Mesodermal cell (in vitro differentiated cells): ENCODE measurements around the gene ALDH1B1.
"Not testable (repeated sequence)": the region's sequence is repeated elsewhere in the genome, so short reads cannot be mapped to it uniquely, and the experiment has no call there.

Experiments used
- H3K27ac ChIP-seq: 2 replicates; pipeline ENCODE4 v1.7.0; 2013; ENCODE audit warnings: mild to moderate bottlenecking, low read depth, low read length, moderate library complexity; ENCODE audit not compliant: severe bottlenecking
- H3K36me3 ChIP-seq: 2 replicates; pipeline ENCODE4 v1.7.1; 2013; ENCODE audit warnings: mild to moderate bottlenecking, low read length, moderate library complexity; ENCODE audit not compliant: control insufficient read depth, insufficient read depth
- H3K4me1 ChIP-seq: one replicate; pipeline ENCODE4 v1.7.1; 2013; ENCODE audit warnings: mild to moderate bottlenecking, low read length; ENCODE audit not compliant: insufficient read depth, control insufficient read depth, poor library complexity, severe bottlenecking
- H3K4me3 ChIP-seq: 2 replicates; pipeline ENCODE4 v1.7.0; 2013; ENCODE audit warnings: low read length, control low read depth, mild to moderate bottlenecking; ENCODE audit not compliant: insufficient read depth, poor library complexity, severe bottlenecking; ENCODE audit errors: extremely low read depth
- H3K9me3 ChIP-seq: 2 replicates; pipeline ENCODE4 v1.7.1; 2013; ENCODE audit warnings: mild to moderate bottlenecking, low read length, moderate library complexity; ENCODE audit not compliant: control insufficient read depth
- WGBS, 2 experiments: methylation state at CpG; one replicate each; pipeline ENCODE4 v1.1.5; 2013; ENCODE audit warnings: missing lambda C conversion rate in 2 of 2; ENCODE audit not compliant: insufficient coverage in 2 of 2; 5-methylcytosine and 5-hydroxymethylcytosine counted together

ALDH1B1 gene

GRCh38 chr9:38399191-38399590 is 6.7 kb downstream of the ALDH1B1 start:
- not testable (repeated sequence) for H3K27ac ChIP-seq, H3K4me1 ChIP-seq, H3K4me3 ChIP-seq, H3K9me3 ChIP-seq
- H3K36me3 ChIP-seq = peaks cover 34% of the 10 kb centered on the region
- no CpG with 5 or more reads among the region's 1 CpG for WGBS, 2 experiments

- H3K27ac ChIP-seq = no peak overlapping the region
- H3K36me3 ChIP-seq = peaks cover 12% of the 10 kb centered on the region
- no peaks in the 10 kb centered on the region for H3K9me3 ChIP-seq
- WGBS, 2 experiments = 84 to 89% methylated on average over 3 of the region's 6 CpGs
- no peaks in the 10 kb centered on the region for H3K4me1 ChIP-seq
- H3K4me3 ChIP-seq = no peak overlapping the region
Observed at GRCh38 chr9:38401994-38402393, 9.5 kb downstream of the ALDH1B1 start.

GRCh38 chr9:38404314-38404713 is 11.8 kb downstream of the ALDH1B1 start:
- Histone ChIP-seq H3K36me3 (peaks cover 2% of the 10 kb centered on the region), H3K9me3 (no peaks in the 10 kb centered on the region), H3K4me1 (no peaks in the 10 kb centered on the region), H3K4me3 (no peak overlapping the region), H3K27ac (no peak overlapping the region)
- WGBS, 2 experiments = 80 to 88% methylated on average over 4 to 6 of the region's 6 CpGs

GRCh38 chr9:38405785-38406184 is 13.3 kb downstream of the ALDH1B1 start:
- WGBS, 2 experiments = 64 to 84% methylated on average over 2 to 3 of the region's 3 CpGs

GRCh38 chr9:38406476-38407186 is 14.1 kb downstream of the ALDH1B1 start:
- Histone ChIP-seq H3K4me1 (no peaks in the 10 kb centered on the region), H3K27ac (no peak overlapping the region), H3K4me3 (no peak overlapping the region), H3K9me3 (no peaks in the 10 kb centered on the region), H3K36me3 (no peaks in the 10 kb centered on the region)
- 87 to 97% methylated on average over 5 to 7 of the region's 9 CpGs for WGBS, 2 experiments

More at GRCh38 chr9:38405785-38406184, 13.3 kb downstream of the ALDH1B1 start:
- Histone ChIP-seq H3K4me1 (no peaks in the 10 kb centered on the region), H3K4me3 (no peak overlapping the region), H3K9me3 (no peaks in the 10 kb centered on the region), H3K27ac (no peak overlapping the region), H3K36me3 (no peaks in the 10 kb centered on the region)

GRCh38 chr9:38408719-38409118 is 16.2 kb downstream of the ALDH1B1 start:
- H3K4me3 ChIP-seq = no peak overlapping the region
- WGBS, 2 experiments = 37 to 46% methylated on average over 2 to 4 of the region's 4 CpGs
- peaks cover 4% of the 10 kb centered on the region for H3K4me1 ChIP-seq
- no peaks in the 10 kb centered on the region for H3K36me3 ChIP-seq
- H3K9me3 ChIP-seq = no peaks in the 10 kb centered on the region
- no peak overlapping the region for H3K27ac ChIP-seq

- no peaks in the 10 kb centered on the region for H3K36me3 ChIP-seq
- no peak overlapping the region for H3K4me3 ChIP-seq
- WGBS, 2 experiments = 79 to 94% methylated on average over 4 of the region's 6 CpGs
Observed at GRCh38 chr9:38412751-38413150, 20.2 kb downstream of the ALDH1B1 start.

GRCh38 chr9:38413283-38413682 is 20.8 kb downstream of the ALDH1B1 start:
- H3K36me3 ChIP-seq = no peaks in the 10 kb centered on the region
- no peak overlapping the region for H3K4me3 ChIP-seq
- H3K27ac ChIP-seq = no peak overlapping the region
- no peaks in the 10 kb centered on the region for H3K9me3 ChIP-seq
- WGBS, 2 experiments = 94 to 100% methylated on average over 1 to 6 of the region's 7 CpGs
- peaks cover 4% of the 10 kb centered on the region for H3K4me1 ChIP-seq

More at GRCh38 chr9:38412751-38413150, 20.2 kb downstream of the ALDH1B1 start:
- Histone ChIP-seq H3K9me3 (no peaks in the 10 kb centered on the region), H3K4me1 (peaks cover 4% of the 10 kb centered on the region), H3K27ac (no peak overlapping the region)

- no peaks in the 10 kb centered on the region for H3K9me3 ChIP-seq
- H3K27ac ChIP-seq = no peak overlapping the region
- H3K4me3 ChIP-seq = no peak overlapping the region
- H3K4me1 ChIP-seq = peaks cover 4% of the 10 kb centered on the region
- WGBS, 2 experiments = 80 to 83% methylated on average over 11 to 21 of the region's 24 CpGs
- no peaks in the 10 kb centered on the region for H3K36me3 ChIP-seq
Observed at GRCh38 chr9:38414040-38414723, 21.7 kb downstream of the ALDH1B1 start.

- H3K4me3 ChIP-seq = no peak overlapping the region
- H3K9me3 ChIP-seq = no peaks in the 10 kb centered on the region
- 83 to 86% methylated on average over 8 of the region's 8 CpGs for WGBS, 2 experiments
- no peak overlapping the region for H3K27ac ChIP-seq
- H3K36me3 ChIP-seq = no peaks in the 10 kb centered on the region
- H3K4me1 ChIP-seq = peaks cover 4% of the 10 kb centered on the region
Observed at GRCh38 chr9:38415856-38416255, 23.4 kb downstream of the ALDH1B1 start.

- Histone ChIP-seq H3K4me1 (peaks cover 8% of the 10 kb centered on the region), H3K4me3 (no peak overlapping the region), H3K9me3 (no peaks in the 10 kb centered on the region), H3K27ac (no peak overlapping the region), H3K36me3 (no peaks in the 10 kb centered on the region)
- WGBS, 2 experiments = 83 to 100% methylated on average over 1 of the region's 4 CpGs
Observed at GRCh38 chr9:38416461-38416860, 24.0 kb downstream of the ALDH1B1 start.
